PC-9 (cell line): ENCODE data around the gene EXOSC6. TPM values are rescaled to one million over a fixed set of nuclear protein-coding genes. Genes with fewer than 3 reads are reported as not detected.
"Not testable (repeated sequence)": the region's sequence is repeated elsewhere in the genome, so short reads cannot be mapped to it uniquely, and the experiment has no call there.

Experiments
- BruUV-seq: library from RNA; stranded (reverse); fragments of 400-500 nt; replicated peaks from 2 replicates; lab custom pipeline; 2021; lab: Mats Ljungman, UMichigan
- CTCF ChIA-PET: fragments of 300-600 bp; sonication (Branson Sonifier 250); formaldehyde crosslinking; loops from one replicate; lab custom pipeline; 2022; ENCODE audit warnings: antibody characterized with exemption; lab: Charles Lee
- POLR2A ChIA-PET: fragments of 300-600 bp; sonication (Branson Sonifier 250); formaldehyde crosslinking; loops from one replicate; lab custom pipeline; 2022; ENCODE audit warnings: antibody characterized with exemption; ENCODE audit not compliant: unreplicated experiment; lab: Charles Lee
- DNase-seq, 2 experiments: peaks; one replicate each; pipeline versions ENCODE4 v3.0.0 to v3.0.0-alpha.2; 2015 to 2022; ENCODE audit warnings: mixed read lengths in 1 of 2
- H2AFZ ChIP-seq: fragments of 200-600 bp; sonication (generic); 2 replicates; pipeline ENCODE4 v1.8.1; 2017; ENCODE audit warnings: antibody characterized with exemption
- H3F3A ChIP-seq: fragments of 200-600 bp; sonication (generic); 2 replicates; pipeline ENCODE4 v1.8.1; 2017; ENCODE audit warnings: antibody characterized with exemption, mild to moderate bottlenecking, low read depth; ENCODE audit not compliant: insufficient read depth
- H3K27ac ChIP-seq: fragments of 200-600 bp; sonication (generic); 2 replicates; pipeline ENCODE4 v1.6.1; 2016; ENCODE audit warnings: mixed run types
- H3K27me3 ChIP-seq: fragments of 200-600 bp; sonication (generic); 2 replicates; pipeline ENCODE4 v1.6.1; 2016; ENCODE audit warnings: low read depth, mixed run types; ENCODE audit not compliant: insufficient read depth
- H3K36me3 ChIP-seq: fragments of 200-600 bp; sonication (generic); 2 replicates; pipeline ENCODE4 v1.6.1; 2016; ENCODE audit warnings: low read depth, mixed run types
- H3K4me1 ChIP-seq: fragments of 200-600 bp; sonication (generic); replicated peaks from 2 replicates; pipeline ENCODE4 v1.6.1; 2016; ENCODE audit warnings: mixed run types; ENCODE audit not compliant: insufficient read depth
- H3K4me2 ChIP-seq: fragments of 200-600 bp; sonication (generic); 2 replicates; pipeline ENCODE4 v1.6.1; 2017; ENCODE audit warnings: mixed run types
- H3K4me3 ChIP-seq: fragments of 200-600 bp; sonication (generic); 2 replicates; pipeline ENCODE4 v1.6.1; 2016; ENCODE audit warnings: mixed run types
- H3K79me2 ChIP-seq: fragments of 200-600 bp; sonication (generic); 2 replicates; pipeline ENCODE4 v1.6.1; 2017; ENCODE audit warnings: low read depth, mixed run types
- H3K9me2 ChIP-seq: fragments of 200-600 bp; sonication (generic); 2 replicates; pipeline ENCODE4 v1.8.1; 2017; ENCODE audit warnings: mild to moderate bottlenecking; ENCODE audit not compliant: insufficient read depth
- H3K9me3 ChIP-seq: fragments of 200-600 bp; sonication (generic); 2 replicates; pipeline ENCODE4 v1.8.1; 2016; ENCODE audit warnings: low read depth; ENCODE audit not compliant: insufficient read depth
- H4K20me1 ChIP-seq: fragments of 200-600 bp; sonication (generic); 2 replicates; pipeline ENCODE4 v1.8.1; 2017; ENCODE audit not compliant: insufficient read depth
- EZH2 ChIP-seq: fragments of 200-600 bp; sonication (generic); IDR thresholded peaks from 2 replicates; pipeline ENCODE4 v1.8.0; 2017; ENCODE audit warnings: antibody characterized with exemption, low read depth
- intact Hi-C: fragments of 100-400 bp; cut with micrococcal nuclease; formaldehyde crosslinking; loops from one replicate; pipeline ENCODE4 v1.10.0; 2022; ENCODE audit not compliant: unreplicated experiment
- total RNA-seq: library from RNA; stranded (reverse); gene quantifications from 2 replicates; pipeline ENCODE4 v1.2.3, GENCODE V29; 2021
- TF ChIP-seq, protein P1 (sequence below): fragments of 200-600 bp; sonication (generic); conservative IDR thresholded peaks from 2 replicates; pipeline ENCODE4 v1.6.1; 2017; ENCODE audit warnings: mixed run types, antibody characterized with exemption, mild to moderate bottlenecking, moderate library complexity

The EXOSC6 gene
- total RNA-seq, 1 experiment from 2014 or later = 16.5 TPM

DNA sequence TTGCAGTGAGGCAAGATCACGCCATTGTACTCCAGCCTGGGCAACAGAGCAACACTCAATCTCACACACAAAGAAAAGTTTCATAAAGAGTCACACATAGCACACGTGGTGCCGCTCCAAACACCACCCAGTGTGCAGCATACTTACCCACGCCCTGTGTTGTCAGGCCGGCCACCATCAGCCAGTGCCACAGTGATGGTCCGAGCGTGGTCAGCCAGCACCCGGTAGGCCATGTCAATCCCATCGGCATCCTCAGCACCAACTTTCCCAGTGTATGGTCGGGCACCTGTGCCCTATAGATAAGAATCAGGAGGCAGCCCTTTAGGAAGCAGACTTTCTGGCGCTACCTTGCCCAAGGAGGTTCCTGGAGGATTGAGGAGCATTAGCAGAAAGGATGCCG lies 17.7 kb upstream of the EXOSC6 start:
- no peak for DNase-seq
- CTCF ChIA-PET = no interaction called here
- Histone ChIP-seq H4K20me1 (peaks cover 64% of the 10 kb centered on the region), H3K79me2 (peaks cover 5% of the 10 kb centered on the region; the same call in 1 of the 2 replicates), H3K27me3 (no peaks in the 10 kb centered on the region), H3K4me1 (no peaks in the 10 kb centered on the region), H2AFZ (no peak overlapping the region), H3K36me3 (peaks cover 64% of the 10 kb centered on the region), H3K4me3 (no peak overlapping the region), H3K27ac (no peak overlapping the region), H3K4me2 (no peak overlapping the region), H3K9me3 (no peaks in the 10 kb centered on the region), H3F3A (peaks cover 24% of the 10 kb centered on the region), H3K9me2 (no peaks in the 10 kb centered on the region)
- TF ChIP-seq, protein P1, sequence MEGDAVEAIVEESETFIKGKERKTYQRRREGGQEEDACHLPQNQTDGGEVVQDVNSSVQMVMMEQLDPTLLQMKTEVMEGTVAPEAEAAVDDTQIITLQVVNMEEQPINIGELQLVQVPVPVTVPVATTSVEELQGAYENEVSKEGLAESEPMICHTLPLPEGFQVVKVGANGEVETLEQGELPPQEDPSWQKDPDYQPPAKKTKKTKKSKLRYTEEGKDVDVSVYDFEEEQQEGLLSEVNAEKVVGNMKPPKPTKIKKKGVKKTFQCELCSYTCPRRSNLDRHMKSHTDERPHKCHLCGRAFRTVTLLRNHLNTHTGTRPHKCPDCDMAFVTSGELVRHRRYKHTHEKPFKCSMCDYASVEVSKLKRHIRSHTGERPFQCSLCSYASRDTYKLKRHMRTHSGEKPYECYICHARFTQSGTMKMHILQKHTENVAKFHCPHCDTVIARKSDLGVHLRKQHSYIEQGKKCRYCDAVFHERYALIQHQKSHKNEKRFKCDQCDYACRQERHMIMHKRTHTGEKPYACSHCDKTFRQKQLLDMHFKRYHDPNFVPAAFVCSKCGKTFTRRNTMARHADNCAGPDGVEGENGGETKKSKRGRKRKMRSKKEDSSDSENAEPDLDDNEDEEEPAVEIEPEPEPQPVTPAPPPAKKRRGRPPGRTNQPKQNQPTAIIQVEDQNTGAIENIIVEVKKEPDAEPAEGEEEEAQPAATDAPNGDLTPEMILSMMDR = no peak
- no peak for TF ChIP-seq EZH2
- POLR2A ChIA-PET = no interaction called here
- no TSS peak for BruUV-seq
- intact Hi-C loops = no loop called here

DNA sequence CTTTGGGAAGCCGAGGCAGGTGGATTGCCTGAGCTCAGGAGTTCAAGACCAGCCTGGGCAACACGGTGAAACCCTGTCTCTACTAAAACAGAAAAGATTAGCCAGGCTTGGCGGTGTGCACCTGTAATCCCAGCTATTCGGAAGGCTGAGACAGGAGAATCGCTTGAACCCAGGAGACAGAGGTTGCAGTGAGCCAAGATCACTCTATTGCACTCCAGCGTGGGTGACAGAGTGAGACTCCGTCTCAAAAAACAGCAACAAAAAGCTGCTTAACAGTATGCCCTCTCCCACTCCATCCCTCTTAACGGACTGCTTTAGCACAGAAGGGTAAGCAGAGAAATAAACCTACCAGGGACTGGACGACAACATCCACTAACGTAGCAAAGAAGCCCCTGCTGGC lies 16.2 kb upstream of the EXOSC6 start:
- CTCF ChIA-PET = interaction anchor here (0.6 kb wide), 1 partner anchor 282 kb away, joined by 3 read pairs; no protein-coding TSS in a partner anchor
- H3K4me3 ChIP-seq, H3K79me2 ChIP-seq, H2AFZ ChIP-seq, H3K27me3 ChIP-seq, DNase-seq, H3K4me2 ChIP-seq, H3K27ac ChIP-seq, intact Hi-C loops, BruUV-seq, H3K4me1 ChIP-seq, H3K9me3 ChIP-seq, H3K9me2 ChIP-seq, POLR2A ChIA-PET: not testable (repeated sequence)
- peaks cover 66% of the 10 kb centered on the region for H3K36me3 ChIP-seq
- H4K20me1 ChIP-seq = peaks cover 58% of the 10 kb centered on the region
- peaks cover 24% of the 10 kb centered on the region for H3F3A ChIP-seq

DNA sequence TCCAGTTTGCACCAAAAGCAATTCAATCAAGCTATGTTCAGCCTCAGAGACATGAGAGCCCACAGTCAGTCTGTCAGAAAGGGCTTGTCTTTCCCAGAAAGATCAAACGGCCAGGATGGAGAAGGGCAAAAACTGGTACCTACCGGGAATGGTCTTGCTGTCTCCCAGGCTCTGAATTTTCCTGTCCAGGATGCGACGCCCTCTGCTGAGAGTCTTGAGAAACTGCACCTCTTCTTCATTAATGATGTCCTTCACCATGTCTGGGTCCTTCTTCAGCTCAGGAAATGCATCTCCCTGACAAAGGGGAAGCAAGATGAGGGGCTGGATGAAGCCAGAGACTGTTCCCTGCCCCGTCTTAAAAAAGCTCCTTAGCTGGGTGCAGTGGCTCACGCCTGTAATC lies 15.8 kb upstream of the EXOSC6 start:
- H3K9me3 ChIP-seq = no peaks in the 10 kb centered on the region
- DNase-seq = no peak
- TF ChIP-seq, protein P1 = peak; percentile 65
- TF ChIP-seq EZH2 = no peak
- no peak overlapping the region for H2AFZ ChIP-seq
- H4K20me1 ChIP-seq = peaks cover 57% of the 10 kb centered on the region
- no peaks in the 10 kb centered on the region for H3K27me3 ChIP-seq
- ChIA-PET CTCF (no interaction called here), POLR2A (no interaction called here)
- H3K79me2 ChIP-seq = peaks cover 5% of the 10 kb centered on the region; the same call in 1 of the 2 replicates
- no peaks in the 10 kb centered on the region for H3K9me2 ChIP-seq
- no peak overlapping the region for H3K4me2 ChIP-seq
- BruUV-seq = no TSS peak
- H3K27ac ChIP-seq = no peak overlapping the region
- H3F3A ChIP-seq = peaks cover 24% of the 10 kb centered on the region
- no peaks in the 10 kb centered on the region for H3K4me1 ChIP-seq
- intact Hi-C loops = no loop called here
- H3K4me3 ChIP-seq = no peak overlapping the region
- peaks cover 65% of the 10 kb centered on the region for H3K36me3 ChIP-seq

DNA sequence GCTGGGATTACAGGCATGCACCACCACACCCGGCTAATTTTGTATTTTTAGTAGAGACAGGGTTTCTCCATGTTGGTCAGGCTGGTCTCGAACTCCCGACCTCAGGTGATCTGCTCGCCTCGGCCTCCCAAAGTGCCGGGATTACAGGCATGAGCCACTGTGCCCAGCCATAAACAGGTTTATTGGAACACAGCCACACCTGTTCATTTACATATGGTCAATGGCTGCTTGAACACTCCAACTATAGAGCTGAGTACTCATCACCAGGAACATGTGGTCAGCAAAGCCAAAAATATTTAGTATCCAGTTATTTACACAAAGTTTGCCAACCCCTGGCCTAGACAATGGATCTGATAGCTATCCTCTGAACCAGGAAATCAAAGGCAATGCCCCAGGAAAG lies 8.2 kb upstream of the EXOSC6 start:
- H3K79me2 ChIP-seq, H3K4me2 ChIP-seq, H3K27ac ChIP-seq, DNase-seq, H3K4me1 ChIP-seq, CTCF ChIA-PET, H3K4me3 ChIP-seq, BruUV-seq, H3K9me2 ChIP-seq, H3K27me3 ChIP-seq, H2AFZ ChIP-seq, intact Hi-C loops, H3K9me3 ChIP-seq: not testable (repeated sequence)
- peaks cover 51% of the 10 kb centered on the region for H3K36me3 ChIP-seq
- POLR2A ChIA-PET = interaction anchor here (0.6 kb wide), 1 partner anchor 533 kb away, joined by 5 read pairs; no protein-coding TSS in a partner anchor
- H4K20me1 ChIP-seq = peaks cover 79% of the 10 kb centered on the region
- peaks cover 38% of the 10 kb centered on the region; the same call in 1 of the 2 replicates for H3F3A ChIP-seq
